H1 (cell line): ENCODE measurements around the gene EMC10. TPM values are rescaled to one million over a fixed set of nuclear protein-coding genes. Genes with fewer than 3 reads are reported as not detected.
A peak's percentile ranks its signal among the peaks of the same experiment; 100 is the strongest.

Experiments
- CTCF ChIA-PET: fragments of 300-600 bp; sonication (Branson Sonifier 250); formaldehyde crosslinking; loops from one replicate; lab custom pipeline; 2021; ENCODE audit not compliant: partially characterized antibody; lab: Charles Lee
- POLR2A ChIA-PET: fragments of 300-600 bp; sonication (Branson Sonifier 250); formaldehyde crosslinking; loops from one replicate; lab custom pipeline; 2021; ENCODE audit warnings: inconsistent platforms; ENCODE audit not compliant: partially characterized antibody; lab: Charles Lee
- DNase-seq, 2 experiments: peaks; one replicate each; pipeline versions ENCODE4 v3.0.0 to v3.0.0-alpha.2; 2010 to 2022; ENCODE audit warnings: low spot score in 2 of 2, low read depth in 1 of 2, mixed read lengths in 1 of 2
- FAIRE-seq: peaks from 2 replicates; lab custom pipeline; 2011; peaks lifted over from hg19 to GRCh38; lab: Jason Lieb, UNC
- H2AFZ ChIP-seq: 2 replicates; pipeline ENCODE4 v1.8.1; 2012; ENCODE audit warnings: low read length, inconsistent platforms
- H2AK5ac ChIP-seq: 2 replicates; pipeline ENCODE4 v1.6.1; 2013; ENCODE audit warnings: low read depth, low read length
- H2BK120ac ChIP-seq: replicated peaks from 2 replicates; pipeline ENCODE3; 2013; ENCODE audit warnings: low read depth, low read length, inconsistent platforms
- H2BK12ac ChIP-seq: 2 replicates; pipeline ENCODE4 v1.6.1; 2013; ENCODE audit warnings: low read depth, low read length
- H2BK15ac ChIP-seq: 2 replicates; pipeline ENCODE4 v1.6.1; 2013; ENCODE audit warnings: low read length
- H2BK20ac ChIP-seq: 2 replicates; pipeline ENCODE4 v1.6.1; 2013; ENCODE audit warnings: low read length
- H2BK5ac ChIP-seq: 2 replicates; pipeline ENCODE4 v1.6.1; 2013; ENCODE audit warnings: low read depth, low read length
- H3K14ac ChIP-seq: 2 replicates; pipeline ENCODE4 v1.6.1; 2013; ENCODE audit warnings: inconsistent platforms; ENCODE audit not compliant: insufficient read length
- H3K18ac ChIP-seq: 2 replicates; pipeline ENCODE4 v1.6.1; 2013; ENCODE audit warnings: low read length; ENCODE audit errors: extremely low read depth
- H3K23ac ChIP-seq: 2 replicates; pipeline ENCODE4 v1.6.1; 2013; ENCODE audit warnings: inconsistent platforms; ENCODE audit not compliant: insufficient read length
- H3K23me2 ChIP-seq: 2 replicates; pipeline ENCODE4 v1.6.1; 2013; ENCODE audit warnings: low read depth, low read length
- H3K27ac ChIP-seq: 2 replicates; pipeline ENCODE4 v1.6.1; 2011; ENCODE audit warnings: low read depth, low read length, inconsistent platforms
- H3K27me3 ChIP-seq, 4 experiments: replicated peaks in 1 of 4; 1 replicate in 1 of 4; 2 replicates in 3 of 4; pipeline versions ENCODE4 v1.6.1 to v1.8.1; 2011 to 2013; ENCODE audit warnings: low read length in 3 of 4, mild to moderate bottlenecking in 3 of 4, inconsistent platforms in 2 of 4, mixed read lengths in 2 of 4, moderate library complexity in 1 of 4; ENCODE audit not compliant: control insufficient read depth in 3 of 4, insufficient read depth in 3 of 4; ENCODE audit errors: extremely low read depth in 1 of 4
- H3K36me3 ChIP-seq, 4 experiments: 2 replicates each; pipeline versions ENCODE4 v1.6.1 to v1.8.1; 2011 to 2013; ENCODE audit warnings: mild to moderate bottlenecking in 4 of 4, low read length in 3 of 4, moderate library complexity in 2 of 4, control low read depth in 1 of 4, inconsistent platforms in 1 of 4; ENCODE audit not compliant: insufficient read depth in 4 of 4, control insufficient read depth in 2 of 4
- H3K4ac ChIP-seq: replicated peaks from 2 replicates; pipeline ENCODE3; 2013; ENCODE audit warnings: low read length, low read depth, mixed read lengths, inconsistent platforms; ENCODE audit not compliant: insufficient read length
- H3K4me1 ChIP-seq, 4 experiments: replicated peaks in 1 of 4; 1 replicate in 1 of 4; 2 replicates in 3 of 4; pipeline versions ENCODE4 v1.6.1 to v1.8.1; 2011 to 2013; ENCODE audit warnings: low read length in 3 of 4, inconsistent platforms in 2 of 4, mixed read lengths in 1 of 4; ENCODE audit not compliant: insufficient read depth in 4 of 4, control insufficient read depth in 3 of 4
- H3K4me2 ChIP-seq, 2 experiments: 2 replicates each; pipeline versions ENCODE4 v1.6.1 to v1.8.1; 2011 to 2013; ENCODE audit warnings: low read depth in 2 of 2, low read length in 2 of 2, control low read depth in 1 of 2, inconsistent platforms in 1 of 2, mild to moderate bottlenecking in 1 of 2; ENCODE audit not compliant: insufficient read depth in 1 of 2
- H3K4me3 ChIP-seq, 4 experiments: fragments of 200-600, 300-600 bp in 1 of 4; sonication (generic), shearing (Covaris generic), sonication (Bioruptor Twin) in 1 of 4; 2 replicates each; pipeline versions ENCODE4 v1.5.1 to v1.8.1; 2011 to 2016; ENCODE audit warnings: low read length in 4 of 4, low read depth in 3 of 4, control low read depth in 2 of 4, inconsistent platforms in 2 of 4, mild to moderate bottlenecking in 2 of 4, mixed read lengths in 1 of 4, moderate library complexity in 1 of 4; ENCODE audit not compliant: insufficient read depth in 2 of 4; ENCODE audit errors: extremely low read depth in 1 of 4
- H3K56ac ChIP-seq: replicated peaks from 2 replicates; pipeline ENCODE3; 2013; ENCODE audit warnings: low read depth, mild to moderate bottlenecking, mixed read lengths, low read length, inconsistent platforms; ENCODE audit not compliant: insufficient read length
- H3K79me1 ChIP-seq: 2 replicates; pipeline ENCODE4 v1.6.1; 2013; ENCODE audit warnings: low read depth, low read length, control low read depth
- H3K79me2 ChIP-seq, 2 experiments: 2 replicates each; pipeline versions ENCODE4 v1.6.1 to v1.8.1; 2012 to 2013; ENCODE audit warnings: low read length in 2 of 2, mild to moderate bottlenecking in 2 of 2, inconsistent platforms in 1 of 2; ENCODE audit not compliant: insufficient read depth in 2 of 2, control insufficient read depth in 1 of 2
- H3K9ac ChIP-seq, 4 experiments: replicated peaks in 1 of 4; 1 replicate in 1 of 4; 2 replicates in 3 of 4; pipeline versions ENCODE4 v1.6.1 to v1.8.1; 2011 to 2013; ENCODE audit warnings: low read depth in 3 of 4, low read length in 3 of 4, control low read depth in 2 of 4, mild to moderate bottlenecking in 2 of 4, moderate library complexity in 2 of 4, inconsistent platforms in 1 of 4; ENCODE audit errors: extremely low read depth in 1 of 4
- H3K9me3 ChIP-seq, 2 experiments: 2 replicates each; pipeline versions ENCODE4 v1.6.1 to v1.8.1; 2012 to 2013; ENCODE audit warnings: mild to moderate bottlenecking in 2 of 2, moderate library complexity in 2 of 2, control low read depth in 1 of 2, inconsistent platforms in 1 of 2, low read depth in 1 of 2, low read length in 1 of 2, mixed read lengths in 1 of 2; ENCODE audit not compliant: insufficient read depth in 2 of 2
- H4K20me1 ChIP-seq, 2 experiments: replicated peaks in 1 of 2; 2 replicates each; pipeline versions ENCODE3 to v1.8.1; 2011 to 2013; ENCODE audit warnings: inconsistent platforms in 2 of 2, low read length in 2 of 2, mild to moderate bottlenecking in 1 of 2; ENCODE audit not compliant: insufficient read depth in 2 of 2, control insufficient read depth in 1 of 2
- H4K5ac ChIP-seq: 2 replicates; pipeline ENCODE4 v1.6.1; 2013; ENCODE audit warnings: low read length, low read depth, mixed read lengths, inconsistent platforms; ENCODE audit not compliant: insufficient read length
- H4K8ac ChIP-seq: 2 replicates; pipeline ENCODE4 v1.8.0; 2013; ENCODE audit warnings: mild to moderate bottlenecking, moderate library complexity, low read length, inconsistent platforms; ENCODE audit not compliant: insufficient read depth; ENCODE audit errors: extremely low read depth
- H4K91ac ChIP-seq: replicated peaks from 2 replicates; pipeline ENCODE3; 2013; ENCODE audit warnings: low read length, mixed read lengths, inconsistent platforms; ENCODE audit not compliant: insufficient read length
- KDM1A ChIP-seq: fragments of 200-600, 300-600 bp; sonication (generic); IDR thresholded peaks from 2 replicates; pipeline ENCODE4 v1.7.1; 2016; ENCODE audit warnings: mild to moderate bottlenecking, low read length, borderline replicate concordance
- RFX5 ChIP-seq: IDR thresholded peaks from 2 replicates; pipeline ENCODE4 v1.6.1; 2011; ENCODE audit warnings: low read depth, low read length, improper control_type of control experiment, borderline replicate concordance
- SIRT6 ChIP-seq: IDR thresholded peaks from one replicate; pipeline ENCODE4 v1.7.1; 2012; ENCODE audit warnings: low read length, inconsistent platforms
- WGBS, 2 experiments: shearing (Covaris generic) in 1 of 2; methylation state at CpG; one replicate each; pipeline versions ENCODE4 v1.1.6 to v1.1.7; 2013 to 2015; ENCODE audit warnings: low lambda C conversion rate in 2 of 2, mixed read lengths in 2 of 2, inconsistent platforms in 1 of 2, low coverage in 1 of 2, missing lambda C conversion rate in 1 of 2; ENCODE audit not compliant: insufficient replicate concordance in 2 of 2, insufficient coverage in 1 of 2, insufficient read length in 1 of 2; ENCODE audit errors: extremely low coverage in 1 of 2, missing lambda C conversion rate in 1 of 2; 5-methylcytosine and 5-hydroxymethylcytosine counted together
- polyA plus RNA-seq, 7 experiments: library from polyadenylated mRNA; depleted of rRNA in 3 of 7; stranded (reverse) in 5 of 7; unstranded in 2 of 7; fragments of >200 nt in 5 of 7; fragments of 200-250 nt in 2 of 7; gene quantifications; 1 replicate in 5 of 7; 2 replicates in 1 of 7; 4 replicates in 1 of 7; pipeline versions ENCODE4 v1.2.1 to v1.2.3, GENCODE V29; 2011 to 2013; ENCODE audit warnings: missing spikeins in 2 of 7, mixed read lengths in 2 of 7
- total RNA-seq: library from RNA; stranded (reverse); fragmentation: NEBNext Ultra II Directional; extraction: Animal tissue kit (Norgen Biotek cat#: 25700); gene quantifications from 2 replicates; pipeline ENCODE4 v1.2.1, GENCODE V29; 2021
- TF ChIP-seq, protein P1 (sequence below): IDR thresholded peaks from 2 replicates; pipeline ENCODE4 v1.6.1; 2011; ENCODE audit warnings: low read length, improper control_type of control experiment

EMC10 gene
- total and polyA plus RNA-seq, 2 of the 8 experiments (the other 6 are each of a cell fraction or from before 2014, with no cell fraction given) = 77.6 to 103 TPM

DNA sequence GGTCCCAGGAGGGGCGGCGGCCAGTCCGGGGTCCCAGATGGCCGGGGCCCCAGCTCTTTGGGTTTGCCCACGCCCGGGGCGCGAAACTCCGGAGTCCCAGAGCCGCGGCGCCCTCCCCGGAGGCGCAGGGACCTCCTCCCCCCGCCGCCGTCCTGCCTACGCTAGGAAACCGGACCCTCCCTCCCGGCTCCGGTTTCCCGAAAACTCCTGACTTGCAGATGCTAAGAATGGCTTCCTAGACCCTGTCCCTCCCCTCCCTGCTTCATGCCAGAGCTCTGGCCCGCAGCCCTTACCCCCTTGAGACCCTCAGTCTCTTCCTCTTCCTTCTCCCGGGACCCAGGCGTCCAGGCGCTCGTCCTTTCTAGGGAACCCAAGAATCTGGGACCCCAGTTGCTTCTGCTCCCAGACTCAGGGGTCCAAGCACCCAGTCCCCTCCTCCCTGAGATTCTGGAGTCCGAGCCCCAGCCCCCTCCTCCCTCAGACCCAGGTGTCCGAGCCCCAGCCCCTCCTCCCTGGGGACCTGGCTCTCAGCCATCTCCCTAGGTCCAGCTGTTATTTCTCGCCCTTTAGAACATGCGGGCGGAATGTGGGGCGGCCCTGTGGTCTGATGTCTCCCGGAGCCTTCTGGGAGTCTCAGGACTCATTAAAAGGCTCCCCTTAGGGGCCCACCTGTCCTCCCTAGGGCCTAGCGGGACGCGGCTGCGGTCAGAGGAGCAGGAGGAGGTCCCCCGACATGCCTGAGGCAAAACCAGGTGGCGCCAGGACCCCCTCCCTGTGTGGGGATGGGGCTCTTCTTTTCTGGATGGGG is 43.9 kb upstream of the EMC10 start, which contains the start of gene MYBPC2:
Gene MYBPC2 (plus strand): TSS at position 672 of the 808 bp plus-strand sequence. CDS start 62 bp downstream, at position 734.
- peaks cover 0 to 19% (median 8%) of the 10 kb centered on the region in 4 experiments; a peak in 4 of 7 replicates for H3K27me3 ChIP-seq
- no peaks in the 10 kb centered on the region for H3K36me3 ChIP-seq
- H4K8ac ChIP-seq = peak within 1 kb of the TSS; percentile 89
- TF ChIP-seq SIRT6 (no peak), KDM1A (no peak), RFX5 (peak; percentile 10; the same call in 1 of the 2 replicates)
- TF ChIP-seq, protein P1, sequence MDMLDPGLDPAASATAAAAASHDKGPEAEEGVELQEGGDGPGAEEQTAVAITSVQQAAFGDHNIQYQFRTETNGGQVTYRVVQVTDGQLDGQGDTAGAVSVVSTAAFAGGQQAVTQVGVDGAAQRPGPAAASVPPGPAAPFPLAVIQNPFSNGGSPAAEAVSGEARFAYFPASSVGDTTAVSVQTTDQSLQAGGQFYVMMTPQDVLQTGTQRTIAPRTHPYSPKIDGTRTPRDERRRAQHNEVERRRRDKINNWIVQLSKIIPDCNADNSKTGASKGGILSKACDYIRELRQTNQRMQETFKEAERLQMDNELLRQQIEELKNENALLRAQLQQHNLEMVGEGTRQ = no peak
- H2AK5ac ChIP-seq = peak within 1 kb of the TSS; percentile 83; the same call in 1 of the 2 replicates
- no peaks in the 10 kb centered on the region for H3K79me1 ChIP-seq
- no peaks in the 10 kb centered on the region for H3K79me2 ChIP-seq
- peak within 1 kb of the TSS; percentile 70 to 83 for H3K4me2 ChIP-seq
- peak within 1 kb of the TSS; percentile 68 for H4K91ac ChIP-seq
- no peak within 1 kb of the TSS for H3K23ac ChIP-seq
- FAIRE-seq = no peak
- ChIA-PET POLR2A (interaction anchor here (0.9 to 2.0 kb wide), 5 partner anchors 11 to 100 kb away, joined by 3 to 8 read pairs (median 3); partner anchors contain the start of gene SPIB), CTCF (no interaction called here)
- H3K23me2 ChIP-seq = peaks cover 3% of the 10 kb centered on the region; the same call in 1 of the 2 replicates
- peak within 1 kb of the TSS; percentile 52 to 74 (median 62) for H3K4me3 ChIP-seq
- peak within 1 kb of the TSS; percentile 68; the same call in 1 of the 2 replicates for H2BK12ac ChIP-seq
- H3K14ac ChIP-seq = no peak within 1 kb of the TSS
- peak within 1 kb of the TSS; percentile 98 for H3K18ac ChIP-seq
- H3K4ac ChIP-seq = no peak within 1 kb of the TSS
- H3K9ac ChIP-seq = peak within 1 kb of the TSS; percentile 14 to 58 (median 28); a peak in 5 of 7 replicates
- no peak for DNase-seq
- 17% methylated on average over 24 of the region's 40 CpGs; no CpG with 5 or more reads in 1 of the 2 experiments for WGBS, 2 experiments
- peak within 1 kb of the TSS; percentile 71 for H2BK5ac ChIP-seq
- H4K5ac ChIP-seq = peak within 1 kb of the TSS; percentile 87
- peak within 1 kb of the TSS; percentile 72; the same call in 1 of the 2 replicates for H2BK15ac ChIP-seq
- peak within 1 kb of the TSS; percentile 62 for H3K27ac ChIP-seq
- H3K4me1 ChIP-seq = peaks cover 2 to 18% (median 13%) of the 10 kb centered on the region in 4 experiments
- no peak within 1 kb of the TSS for H3K56ac ChIP-seq
- no peaks in the 10 kb centered on the region for H3K9me3 ChIP-seq
- peak within 1 kb of the TSS; percentile 90; the same call in 1 of the 2 replicates for H2BK20ac ChIP-seq
- H4K20me1 ChIP-seq = no peaks in the 10 kb centered on the region
- no peak within 1 kb of the TSS for H2BK120ac ChIP-seq
- H2AFZ ChIP-seq = peak within 1 kb of the TSS; percentile 14; the same call in 1 of the 2 replicates
